CD4-positive, alpha-beta T cell treated with Interleukin-6 for 4 hours (primary cell): ENCODE measurements around the gene PHACTR3.

Experiments
- DNase-seq: peaks from one replicate; pipeline ENCODE4 v3.0.0-alpha.2; 2020; ENCODE audit warnings: mixed read lengths

Gene PHACTR3

GRCh38 chr20:59821788-59822187 is 217.4 kb downstream of the PHACTR3 start:
- no peak for DNase-seq

- DNase-seq: no peak
These were observed 218.1 kb downstream of the PHACTR3 start for GRCh38 chr20:59822291-59823029.

GRCh38 chr20:59823030-59823423 is 218.7 kb downstream of the PHACTR3 start:
- no peak for DNase-seq

- DNase-seq: no peak
These were observed 219.3 kb downstream of the PHACTR3 start for GRCh38 chr20:59823491-59824259.

- DNase-seq: no peak
These were observed 220.6 kb downstream of the PHACTR3 start for GRCh38 chr20:59824711-59825562.

GRCh38 chr20:59825563-59825920 is 221.2 kb downstream of the PHACTR3 start:
- DNase-seq: no peak

- no peak for DNase-seq
These were observed 221.8 kb downstream of the PHACTR3 start for GRCh38 chr20:59825944-59826759.

GRCh38 chr20:59827138-59828056 is 223.1 kb downstream of the PHACTR3 start:
- no peak for DNase-seq

- DNase-seq: no peak
These were observed 224.0 kb downstream of the PHACTR3 start for GRCh38 chr20:59828125-59829053.

GRCh38 chr20:59829054-59829785 is 224.9 kb downstream of the PHACTR3 start:
- DNase-seq: no peak

- no peak for DNase-seq
These were observed 225.7 kb downstream of the PHACTR3 start for GRCh38 chr20:59829786-59830664.

- no peak for DNase-seq
These were observed 226.3 kb downstream of the PHACTR3 start for GRCh38 chr20:59830665-59831023.

- DNase-seq: no peak
These were observed 226.9 kb downstream of the PHACTR3 start for GRCh38 chr20:59831024-59831915.

- no peak for DNase-seq
These were observed 227.6 kb downstream of the PHACTR3 start for GRCh38 chr20:59831916-59832270.

GRCh38 chr20:59832406-59833363 is 228.3 kb downstream of the PHACTR3 start:
- no peak for DNase-seq

GRCh38 chr20:59835057-59835447 is 230.7 kb downstream of the PHACTR3 start:
- DNase-seq: no peak
